ENCODE data around the gene ZMAT3. TPM values are rescaled to one million over a fixed set of nuclear protein-coding genes. Genes with fewer than 3 reads are reported as not detected.
A peak's percentile ranks its signal among the peaks of the same experiment; 100 is the strongest.

ZMAT3 gene
- total and polyA plus RNA-seq, 2 of the 8 experiments (the other 6 are each of a cell fraction or from before 2014, with no cell fraction given), result 5.0 to 9.2 TPM

- peaks cover 0 to 5% (median 0%) of the 10 kb centered on the region in 4 experiments; a peak in 3 of 8 replicates for H3K36me3 ChIP-seq (ENCODE audit: control insufficient read depth in 2 of 4, insufficient read depth in 4 of 4, low read length in 3 of 4)
- ChIA-PET CTCF (ENCODE audit: partially characterized antibody) (interaction anchor here (0.6 to 7.4 kb wide), 15 partner anchors 9 to 248 kb away, joined by 3 to 81 read pairs (median 3); no protein-coding TSS in a partner anchor), POLR2A (ENCODE audit: partially characterized antibody) (no interaction called here)
- peaks cover 0 to 2% (median 0%) of the 10 kb centered on the region in 4 experiments; a peak in 2 of 7 replicates for H3K27me3 ChIP-seq (replicated peaks in 1 of 4; ENCODE audit: control insufficient read depth in 3 of 4, extremely low read depth in 1 of 4, insufficient read depth in 3 of 4, low read length in 3 of 4)
- no peak overlapping the region for H3K4ac ChIP-seq (replicated peaks; ENCODE audit: insufficient read length, low read depth, low read length)
- FAIRE-seq (no peak), DNase-seq (ENCODE audit: low read depth in 1 of 2, low spot score in 2 of 2) (no peak)
- no peak overlapping the region for H2BK120ac ChIP-seq (replicated peaks; ENCODE audit: low read depth, low read length)
- no peak overlapping the region for H4K5ac ChIP-seq (ENCODE audit: insufficient read length, low read depth, low read length)
- H3K23ac ChIP-seq (ENCODE audit: insufficient read length), result no peak overlapping the region
- no peaks in the 10 kb centered on the region for H3K9me3 ChIP-seq (ENCODE audit: insufficient read depth in 2 of 2, low read depth in 1 of 2, low read length in 1 of 2)
- peak overlapping the region; percentile 19 to 88; a peak in 2 of 4 replicates for H3K4me2 ChIP-seq (ENCODE audit: insufficient read depth in 1 of 2, low read depth in 2 of 2, low read length in 2 of 2)
- H2BK5ac ChIP-seq (ENCODE audit: low read depth, low read length), result no peak overlapping the region
- H2BK15ac ChIP-seq (ENCODE audit: low read length), result no peak overlapping the region
- H4K91ac ChIP-seq (replicated peaks; ENCODE audit: insufficient read length, low read length), result no peak overlapping the region
- no peak overlapping the region for H3K56ac ChIP-seq (replicated peaks; ENCODE audit: insufficient read length, low read depth, low read length)
- H3K23me2 ChIP-seq (ENCODE audit: low read depth, low read length), result peaks cover 8% of the 10 kb centered on the region
- H3K79me2 ChIP-seq (ENCODE audit: control insufficient read depth in 1 of 2, insufficient read depth in 2 of 2, low read length in 2 of 2), result no peaks in the 10 kb centered on the region
- no peaks in the 10 kb centered on the region for H4K20me1 ChIP-seq (replicated peaks in 1 of 2; ENCODE audit: control insufficient read depth in 1 of 2, insufficient read depth in 2 of 2, low read length in 2 of 2)
- no peak overlapping the region for H3K14ac ChIP-seq (ENCODE audit: insufficient read length)
- H3K4me3 ChIP-seq (ENCODE audit: extremely low read depth in 1 of 4, insufficient read depth in 2 of 4, low read depth in 3 of 4, low read length in 4 of 4), result peak overlapping the region in 1 of 4 experiments; percentile 86; a peak in 2 of 8 replicates
- no peak overlapping the region for H2BK20ac ChIP-seq (ENCODE audit: low read length)
- WGBS, 2 experiments (ENCODE audit: extremely low coverage in 1 of 2, insufficient coverage in 1 of 2, insufficient read length in 1 of 2, insufficient replicate concordance in 2 of 2, low coverage in 1 of 2, low lambda C conversion rate in 2 of 2, missing lambda C conversion rate in 1 of 2), result 57% methylated on average over 1 of the region's 1 CpG; no CpG with 5 or more reads in 1 of the 2 experiments
- peaks cover 0 to 7% (median 4%) of the 10 kb centered on the region in 4 experiments; a peak in 3 of 7 replicates for H3K4me1 ChIP-seq (replicated peaks in 1 of 4; ENCODE audit: control insufficient read depth in 3 of 4, insufficient read depth in 4 of 4, low read length in 3 of 4)
- H2AFZ ChIP-seq (ENCODE audit: low read length), result no peak overlapping the region
- H3K9ac ChIP-seq (replicated peaks in 1 of 4; ENCODE audit: extremely low read depth in 1 of 4, low read depth in 3 of 4, low read length in 3 of 4), result no peak overlapping the region
- H3K27ac ChIP-seq (ENCODE audit: low read depth, low read length), result no peak overlapping the region
- no peak overlapping the region for H2BK12ac ChIP-seq (ENCODE audit: low read depth, low read length)
- H2AK5ac ChIP-seq (ENCODE audit: low read depth, low read length), result no peak overlapping the region
- no peak overlapping the region for H4K8ac ChIP-seq (ENCODE audit: extremely low read depth, insufficient read depth, low read length)
- no peaks in the 10 kb centered on the region for H3K79me1 ChIP-seq (ENCODE audit: low read depth, low read length)
- H3K18ac ChIP-seq (ENCODE audit: extremely low read depth, low read length), result no peak overlapping the region
- TF ChIP-seq CBX5 (IDR thresholded peaks at IDR 0.05; ENCODE audit: low read depth, low read length) (no peak), SIN3A (conservative IDR thresholded peaks at IDR 0.05 in 1 of 2, IDR thresholded peaks at IDR 0.05 in 1 of 2; ENCODE audit: low read depth in 1 of 2, low read length in 2 of 2) (no peak), EP300 (IDR thresholded peaks at IDR 0.05; ENCODE audit: borderline replicate concordance in 1 of 2, low read depth in 2 of 2, low read length in 2 of 2) (no peak), CREB1 (IDR thresholded peaks at IDR 0.05) (no peak), YY1 (IDR thresholded peaks at IDR 0.05; ENCODE audit: low read depth, low read length) (no peak), NANOG (IDR thresholded peaks at IDR 0.05; ENCODE audit: insufficient read depth, low read depth, low read length, poor library complexity, severe bottlenecking) (no peak), SAP30 (IDR thresholded peaks at IDR 0.05; ENCODE audit: insufficient read depth, insufficient replicate concordance, low read length) (no peak), EZH2 (IDR thresholded peaks at IDR 0.05; ENCODE audit: low read depth, low read length, severe bottlenecking) (no peak), KDM5A (IDR thresholded peaks at IDR 0.05; ENCODE audit: low read length) (no peak), MAFK (IDR thresholded peaks at IDR 0.05; ENCODE audit: low read depth, low read length) (no peak), SP2 (IDR thresholded peaks at IDR 0.05; ENCODE audit: low read length) (no peak), FOSL1 (IDR thresholded peaks at IDR 0.05; ENCODE audit: insufficient read depth, low read depth, low read length) (no peak), BACH1 (IDR thresholded peaks at IDR 0.05; ENCODE audit: low read length) (no peak)
Observed at GRCh38 chr3:179069762-179070390, 1.7 kb downstream of the ZMAT3 start.
